Calu3 (cell line): ENCODE results near the gene PBX3. TPM values are rescaled to one million over a fixed set of nuclear protein-coding genes. Genes with fewer than 3 reads are reported as not detected.

Source experiments
- BruUV-seq: library from RNA; stranded (reverse); fragments of 400-500 nt; replicated peaks from 2 replicates; lab custom pipeline; 2021; lab: Mats Ljungman, UMichigan
- CTCF ChIA-PET: fragments of 300-600 bp; sonication (Branson Sonifier 250); formaldehyde crosslinking; loops from one replicate; lab custom pipeline; 2022; ENCODE audit warnings: antibody characterized with exemption; lab: Charles Lee
- DNase-seq: peaks from one replicate; pipeline ENCODE4 v3.0.0; 2022
- H3K27ac Mint-ChIP-seq: one replicate; pipeline ENCODE4 v1.8.0; 2022; ENCODE audit warnings: mixed read lengths; ENCODE audit not compliant: unreplicated experiment
- H3K27me3 Mint-ChIP-seq: one replicate; pipeline ENCODE4 v1.8.0; 2022; ENCODE audit warnings: mixed read lengths; ENCODE audit not compliant: unreplicated experiment
- H3K36me3 Mint-ChIP-seq: one replicate; pipeline ENCODE4 v1.8.0; 2022; ENCODE audit warnings: mild to moderate bottlenecking, moderate library complexity, mixed read lengths; ENCODE audit not compliant: insufficient read depth, unreplicated experiment
- H3K4me1 Mint-ChIP-seq: one replicate; pipeline ENCODE4 v1.8.0; 2022; ENCODE audit warnings: mild to moderate bottlenecking, low read depth, mixed read lengths; ENCODE audit not compliant: unreplicated experiment
- H3K4me3 Mint-ChIP-seq: one replicate; pipeline ENCODE4 v1.8.0; 2022; ENCODE audit warnings: mild to moderate bottlenecking, low read depth, moderate library complexity, mixed read lengths; ENCODE audit not compliant: unreplicated experiment
- H3K9me3 Mint-ChIP-seq: one replicate; pipeline ENCODE4 v1.8.0; 2022; ENCODE audit warnings: low read depth, mixed read lengths; ENCODE audit not compliant: unreplicated experiment
- intact Hi-C: fragments of 100-400 bp; cut with micrococcal nuclease; formaldehyde crosslinking; loops from one replicate; pipeline ENCODE4 v1.10.0; 2022; ENCODE audit not compliant: unreplicated experiment
- total RNA-seq: library from RNA; stranded (reverse); gene quantifications from 2 replicates; pipeline ENCODE4 v1.2.3, GENCODE V29; 2022
- TF ChIP-seq, protein P1 (sequence below): fragments of 200-600 bp; IDR thresholded peaks from one replicate; pipeline ENCODE4 v1.8.0; 2022; ENCODE audit warnings: antibody characterized with exemption; ENCODE audit not compliant: unreplicated experiment

Gene PBX3
- total RNA-seq, 1 experiment from 2014 or later, result 8.0 TPM

- no peak overlapping the region for H3K27ac Mint-ChIP-seq
- H3K36me3 Mint-ChIP-seq, result no peaks in the 10 kb centered on the region
- TF ChIP-seq, protein P1, sequence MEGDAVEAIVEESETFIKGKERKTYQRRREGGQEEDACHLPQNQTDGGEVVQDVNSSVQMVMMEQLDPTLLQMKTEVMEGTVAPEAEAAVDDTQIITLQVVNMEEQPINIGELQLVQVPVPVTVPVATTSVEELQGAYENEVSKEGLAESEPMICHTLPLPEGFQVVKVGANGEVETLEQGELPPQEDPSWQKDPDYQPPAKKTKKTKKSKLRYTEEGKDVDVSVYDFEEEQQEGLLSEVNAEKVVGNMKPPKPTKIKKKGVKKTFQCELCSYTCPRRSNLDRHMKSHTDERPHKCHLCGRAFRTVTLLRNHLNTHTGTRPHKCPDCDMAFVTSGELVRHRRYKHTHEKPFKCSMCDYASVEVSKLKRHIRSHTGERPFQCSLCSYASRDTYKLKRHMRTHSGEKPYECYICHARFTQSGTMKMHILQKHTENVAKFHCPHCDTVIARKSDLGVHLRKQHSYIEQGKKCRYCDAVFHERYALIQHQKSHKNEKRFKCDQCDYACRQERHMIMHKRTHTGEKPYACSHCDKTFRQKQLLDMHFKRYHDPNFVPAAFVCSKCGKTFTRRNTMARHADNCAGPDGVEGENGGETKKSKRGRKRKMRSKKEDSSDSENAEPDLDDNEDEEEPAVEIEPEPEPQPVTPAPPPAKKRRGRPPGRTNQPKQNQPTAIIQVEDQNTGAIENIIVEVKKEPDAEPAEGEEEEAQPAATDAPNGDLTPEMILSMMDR, result no peak
- no TSS peak for BruUV-seq
- intact Hi-C loops, result no loop called here
- DNase-seq, result no peak
- CTCF ChIA-PET, result no interaction called here
- H3K4me1 Mint-ChIP-seq, result no peaks in the 10 kb centered on the region
- H3K27me3 Mint-ChIP-seq, result peaks cover 24% of the 10 kb centered on the region
- no peaks in the 10 kb centered on the region for H3K9me3 Mint-ChIP-seq
- no peak overlapping the region for H3K4me3 Mint-ChIP-seq
Observed at GRCh38 chr9:125991886-125992529, 244.8 kb downstream of the PBX3 start.

DNA sequence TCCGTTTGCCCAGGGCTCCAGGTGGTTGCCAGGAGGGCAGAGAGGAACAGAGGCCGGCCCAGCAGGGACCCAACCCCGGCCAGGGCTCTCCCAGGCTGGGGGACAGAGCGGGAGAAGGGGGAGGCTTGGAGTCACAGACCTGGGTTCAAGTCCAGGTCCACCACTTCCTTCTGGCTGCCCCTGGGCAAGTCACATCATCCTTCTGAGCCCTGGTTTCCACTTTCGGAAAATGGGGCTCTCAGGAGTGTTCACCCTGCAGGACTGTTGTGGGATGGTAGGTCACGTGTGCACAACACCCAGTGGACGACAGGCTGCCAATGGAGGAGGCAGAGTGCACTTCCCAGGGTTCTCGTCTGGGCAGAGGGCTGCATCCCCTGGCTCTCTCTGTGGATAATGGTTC is 245.4 kb downstream of the PBX3 start:
- Mint-ChIP-seq H3K9me3 (no peaks in the 10 kb centered on the region), H3K4me1 (no peaks in the 10 kb centered on the region), H3K4me3 (no peak overlapping the region), H3K27me3 (peaks cover 30% of the 10 kb centered on the region), H3K27ac (no peak overlapping the region), H3K36me3 (no peaks in the 10 kb centered on the region)
- no peak for DNase-seq
- TF ChIP-seq, protein P1, result no peak
- CTCF ChIA-PET, result no interaction called here
- intact Hi-C loops, result no loop called here
- no TSS peak for BruUV-seq

DNA sequence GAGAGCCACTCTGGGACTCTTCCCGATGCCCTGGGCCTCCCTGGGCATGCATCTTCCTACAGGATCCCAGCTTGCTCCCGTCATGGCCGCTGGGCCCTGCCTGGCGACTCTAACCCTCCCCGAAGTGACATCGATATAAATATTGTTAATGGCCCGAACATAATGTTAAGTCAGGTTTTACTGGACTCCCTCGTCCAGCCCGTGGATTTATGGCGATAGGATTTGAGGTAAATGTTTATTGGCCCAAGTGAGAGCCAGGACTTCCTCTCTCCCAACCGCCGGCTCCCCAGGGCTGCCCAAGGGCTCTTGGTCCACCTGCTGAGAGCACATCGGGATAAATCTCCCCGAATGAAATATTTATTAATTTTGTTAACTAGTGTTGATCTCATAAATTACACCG is 246.3 kb downstream of the PBX3 start:
- BruUV-seq, result no TSS peak
- TF ChIP-seq, protein P1, result no peak
- intact Hi-C loops, result no loop called here
- H3K27ac Mint-ChIP-seq, result no peak overlapping the region
- H3K4me1 Mint-ChIP-seq, result no peaks in the 10 kb centered on the region
- no peaks in the 10 kb centered on the region for H3K36me3 Mint-ChIP-seq
- no peaks in the 10 kb centered on the region for H3K9me3 Mint-ChIP-seq
- H3K27me3 Mint-ChIP-seq, result peaks cover 26% of the 10 kb centered on the region
- CTCF ChIA-PET, result no interaction called here
- H3K4me3 Mint-ChIP-seq, result no peak overlapping the region
- no peak for DNase-seq

DNA sequence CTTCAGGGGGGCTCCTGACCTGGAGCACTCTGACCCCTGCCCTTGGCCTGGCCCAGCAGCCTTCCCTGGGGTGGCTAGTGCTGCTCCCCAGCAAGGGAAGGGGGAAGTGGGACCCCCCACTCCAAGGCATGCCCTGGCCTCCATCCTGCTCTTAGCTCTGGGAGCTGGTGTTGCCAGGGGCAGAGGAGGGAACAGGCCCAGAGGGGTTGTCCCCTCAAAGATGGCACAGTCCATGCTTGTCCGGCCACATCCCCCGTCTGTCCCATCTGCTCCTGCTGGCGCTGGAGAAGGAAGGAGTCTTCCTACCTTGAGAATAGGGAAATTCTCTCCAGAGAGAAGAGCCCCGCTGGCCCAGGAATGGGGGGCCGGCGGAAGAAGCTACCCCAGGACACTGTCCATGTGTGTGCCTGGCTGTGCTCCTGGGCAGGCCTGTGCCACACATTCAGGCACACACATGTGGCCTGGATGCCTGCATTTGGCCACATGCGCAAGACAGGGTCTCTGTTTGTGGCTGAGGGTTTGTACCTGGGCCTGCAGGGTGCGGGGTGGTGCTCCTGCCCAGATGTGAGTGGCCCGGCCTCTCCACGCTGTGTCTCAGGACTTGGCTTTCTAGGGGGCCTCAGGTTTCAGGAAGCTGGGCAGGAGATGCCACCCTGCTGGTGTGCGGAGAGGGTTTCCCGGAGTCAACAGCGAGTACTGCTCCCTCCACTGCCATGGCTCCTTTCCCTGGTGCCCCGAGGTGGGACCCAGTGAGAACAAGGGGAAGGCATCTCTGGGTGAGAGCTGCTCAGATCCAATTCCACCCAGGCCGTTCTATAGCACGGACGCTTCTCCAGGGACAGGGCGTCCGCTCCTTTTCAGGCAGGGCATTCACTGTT is 247.1 kb downstream of the PBX3 start:
- Mint-ChIP-seq H3K4me3 (no peak overlapping the region), H3K36me3 (no peaks in the 10 kb centered on the region), H3K27me3 (peaks cover 20% of the 10 kb centered on the region), H3K4me1 (no peaks in the 10 kb centered on the region), H3K27ac (no peak overlapping the region), H3K9me3 (no peaks in the 10 kb centered on the region)
- intact Hi-C loops, result no loop called here
- TF ChIP-seq, protein P1, result no peak
- DNase-seq, result no peak
- CTCF ChIA-PET, result no interaction called here
- BruUV-seq, result no TSS peak
